ENCODE measurements around the gene FXR2. TPM values are rescaled to one million over a fixed set of nuclear protein-coding genes. Genes with fewer than 3 reads are reported as not detected.

The FXR2 gene
- total and polyA plus RNA-seq, 10 donors: 17.7 to 29.3 (median 24.0) TPM

GRCh38 chr17:7573324-7574080 is 41.2 kb downstream of the FXR2 start:
- WGBS, 5 donors: 0 to 1% (median 1%) methylated on average over 45 to 71 of the region's 71 CpGs
- peak in 1 of 3 donors; percentile 49 for TF ChIP-seq POLR2A (IDR thresholded peaks at IDR 0.05)
- TF ChIP-seq, protein P1, sequence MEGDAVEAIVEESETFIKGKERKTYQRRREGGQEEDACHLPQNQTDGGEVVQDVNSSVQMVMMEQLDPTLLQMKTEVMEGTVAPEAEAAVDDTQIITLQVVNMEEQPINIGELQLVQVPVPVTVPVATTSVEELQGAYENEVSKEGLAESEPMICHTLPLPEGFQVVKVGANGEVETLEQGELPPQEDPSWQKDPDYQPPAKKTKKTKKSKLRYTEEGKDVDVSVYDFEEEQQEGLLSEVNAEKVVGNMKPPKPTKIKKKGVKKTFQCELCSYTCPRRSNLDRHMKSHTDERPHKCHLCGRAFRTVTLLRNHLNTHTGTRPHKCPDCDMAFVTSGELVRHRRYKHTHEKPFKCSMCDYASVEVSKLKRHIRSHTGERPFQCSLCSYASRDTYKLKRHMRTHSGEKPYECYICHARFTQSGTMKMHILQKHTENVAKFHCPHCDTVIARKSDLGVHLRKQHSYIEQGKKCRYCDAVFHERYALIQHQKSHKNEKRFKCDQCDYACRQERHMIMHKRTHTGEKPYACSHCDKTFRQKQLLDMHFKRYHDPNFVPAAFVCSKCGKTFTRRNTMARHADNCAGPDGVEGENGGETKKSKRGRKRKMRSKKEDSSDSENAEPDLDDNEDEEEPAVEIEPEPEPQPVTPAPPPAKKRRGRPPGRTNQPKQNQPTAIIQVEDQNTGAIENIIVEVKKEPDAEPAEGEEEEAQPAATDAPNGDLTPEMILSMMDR (IDR thresholded peaks at IDR 0.05 in 8 of 11, conservative IDR thresholded peaks at IDR 0.05 in 3 of 11): peak in 1 of 11 experiments; percentile 27
- peak; percentile 91 to 95 (median 93) for TF ChIP-seq POLR2AphosphoS5 (IDR thresholded peaks at IDR 0.05)
- peak; percentile 97 for DNase-seq
- no peaks in the 10 kb centered on the region for H3K9me3 ChIP-seq
- H3K36me3 ChIP-seq: peaks cover 15 to 78% (median 64%) of the 10 kb centered on the region in 6 donors
- H3K4me3 ChIP-seq: peak overlapping the region; percentile 91 to 100 (median 98)
- intact Hi-C loops (cut with DNase I; ENCODE audit: low total_unique reads): loop anchor here (10.0 kb wide), 1 partner anchor 229 kb away; no protein-coding TSS in a partner anchor
- no peaks in the 10 kb centered on the region for H3K27me3 ChIP-seq (replicated peaks in 1 of 7)
- peaks cover 22 to 65% (median 60%) of the 10 kb centered on the region in 6 donors for H3K4me1 ChIP-seq
- peak overlapping the region; percentile 98 to 100 (median 99) for H3K27ac ChIP-seq

- Histone ChIP-seq H3K36me3 (peaks cover 15 to 76% (median 60%) of the 10 kb centered on the region in 6 donors), H3K4me1 (peaks cover 22 to 58% (median 53%) of the 10 kb centered on the region in 6 donors), H3K9me3 (no peaks in the 10 kb centered on the region), H3K27me3 (replicated peaks in 1 of 7) (no peaks in the 10 kb centered on the region), H3K27ac (peak overlapping the region; percentile 98 to 100 (median 99)), H3K4me3 (peak overlapping the region; percentile 91 to 100 (median 98))
- TF ChIP-seq POLR2A (IDR thresholded peaks at IDR 0.05): peak; percentile 96 to 98 (median 98)
- TF ChIP-seq POLR2AphosphoS5 (IDR thresholded peaks at IDR 0.05): peak; percentile 99 to 100 (median 100)
- TF ChIP-seq, protein P1 (IDR thresholded peaks at IDR 0.05 in 8 of 11, conservative IDR thresholded peaks at IDR 0.05 in 3 of 11): peak in 7 of 11 experiments; percentile 13 to 40 (median 22)
- DNase-seq: peak; percentile 99
- intact Hi-C loops (cut with DNase I; ENCODE audit: low total_unique reads): loop anchor here (10.0 kb wide), 1 partner anchor 228 kb away; no protein-coding TSS in a partner anchor
- WGBS, 5 donors: 0 to 1% (median 1%) methylated on average over 43 to 73 of the region's 73 CpGs
These were observed 41.9 kb downstream of the FXR2 start for GRCh38 chr17:7572588-7573323.

DNA sequence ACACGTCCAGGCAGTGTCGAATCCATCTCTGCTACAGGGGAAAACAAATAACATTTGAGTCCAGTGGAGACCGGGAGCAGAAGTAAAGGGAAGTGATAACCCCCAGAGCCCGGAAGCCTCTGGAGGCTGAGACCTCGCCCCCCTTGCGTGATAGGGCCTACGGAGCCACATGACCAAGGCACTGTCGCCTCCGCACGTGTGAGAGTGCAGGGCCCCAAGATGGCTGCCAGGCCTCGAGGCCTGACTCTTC is 42.4 kb downstream of the FXR2 start:
- peaks cover 22 to 53% (median 49%) of the 10 kb centered on the region in 6 donors for H3K4me1 ChIP-seq
- no peaks in the 10 kb centered on the region for H3K9me3 ChIP-seq
- H3K4me3 ChIP-seq: peak overlapping the region; percentile 40 to 100 (median 96)
- H3K27ac ChIP-seq: peak overlapping the region; percentile 75 to 100 (median 98)
- 0 to 1% (median 1%) methylated on average over 10 to 11 of the region's 11 CpGs for whole genome bisulfite sequencing, 5 donors
- intact Hi-C loops (cut with DNase I; ENCODE audit: low total_unique reads): loop anchor here (10.0 kb wide), 1 partner anchor 227 kb away; no protein-coding TSS in a partner anchor
- peaks cover 15 to 76% (median 58%) of the 10 kb centered on the region in 6 donors for H3K36me3 ChIP-seq
- TF ChIP-seq POLR2AphosphoS5 (IDR thresholded peaks at IDR 0.05): no peak
- TF ChIP-seq POLR2A (IDR thresholded peaks at IDR 0.05): peak in 2 of 3 donors; percentile 30 to 34
- DNase-seq: no peak
- H3K27me3 ChIP-seq (replicated peaks in 1 of 7): no peaks in the 10 kb centered on the region

DNA sequence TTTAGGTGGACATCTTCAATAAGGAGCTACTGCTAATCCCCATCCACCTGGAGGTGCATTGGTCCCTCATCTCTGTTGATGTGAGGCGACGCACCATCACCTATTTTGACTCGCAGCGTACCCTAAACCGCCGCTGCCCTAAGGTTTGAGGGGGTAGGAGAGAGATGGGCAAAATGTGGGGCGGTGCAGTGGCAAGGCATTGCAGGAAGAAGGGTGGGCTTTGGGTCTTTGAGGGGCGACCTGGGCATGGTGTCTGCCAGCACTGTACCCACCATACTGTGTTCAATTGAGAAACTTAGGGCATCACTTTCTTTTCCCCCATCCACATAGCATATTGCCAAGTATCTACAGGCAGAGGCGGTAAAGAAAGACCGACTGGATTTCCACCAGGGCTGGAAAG is 44.3 kb downstream of the FXR2 start:
- Histone ChIP-seq H3K27me3 (replicated peaks in 1 of 7) (no peaks in the 10 kb centered on the region), H3K4me3 (no peak overlapping the region), H3K36me3 (peaks cover 11 to 76% (median 54%) of the 10 kb centered on the region in 6 donors), H3K9me3 (no peaks in the 10 kb centered on the region), H3K4me1 (peaks cover 14 to 35% (median 33%) of the 10 kb centered on the region in 6 donors), H3K27ac (no peak overlapping the region)
- no peak for DNase-seq
- TF ChIP-seq, protein P1 (IDR thresholded peaks at IDR 0.05 in 8 of 11, conservative IDR thresholded peaks at IDR 0.05 in 3 of 11): no peak
- TF ChIP-seq POLR2AphosphoS5 (IDR thresholded peaks at IDR 0.05) (no peak), POLR2A (IDR thresholded peaks at IDR 0.05) (no peak)
- WGBS, 5 donors: 94 to 97% (median 97%) methylated on average over 10 of the region's 10 CpGs
- intact Hi-C loops (cut with DNase I; ENCODE audit: low total_unique reads): loop anchor here (10.0 kb wide), 1 partner anchor 226 kb away; no protein-coding TSS in a partner anchor
